ENCODE results near the gene AKNA.

DNA sequence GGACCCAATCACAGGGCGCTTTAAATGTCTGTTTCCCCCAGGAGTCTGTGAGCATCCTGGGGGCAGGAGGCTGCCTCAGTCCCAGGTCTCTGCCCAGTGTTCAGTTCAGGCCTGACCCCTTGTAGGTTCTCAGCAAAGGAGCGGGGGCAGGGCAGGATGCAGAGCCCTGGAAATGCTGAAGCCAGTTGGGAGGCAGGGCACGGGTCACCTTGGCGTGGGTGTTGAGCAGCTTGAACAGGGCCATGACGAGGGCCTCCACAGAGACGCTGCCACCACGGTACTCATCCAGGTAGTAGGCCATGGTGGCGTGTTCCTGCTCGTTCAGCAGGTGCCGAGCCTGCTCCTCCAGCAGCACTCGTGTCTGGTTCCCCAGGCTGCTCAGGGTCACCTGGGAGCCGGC lies 36.3 kb upstream of the AKNA start:
- TF ChIP-seq POLR2A (IDR thresholded peaks at IDR 0.05) (no peak), CTCF (IDR thresholded peaks at IDR 0.05) (no peak), EP300 (IDR thresholded peaks at IDR 0.05) (no peak), POLR2AphosphoS5 (IDR thresholded peaks at IDR 0.05) (no peak)
